Gastroesophageal sphincter (tissue), 4 donors: ENCODE data around the gene CENATAC. TPM values are rescaled to one million over a fixed set of nuclear protein-coding genes. Genes with fewer than 3 reads are reported as not detected.

Experiments
- ATAC-seq: fragments of 150-250 bp; one replicate; pipeline ENCODE4 v1.9.1; 2016; ENCODE audit warnings: mild to moderate bottlenecking, moderate library complexity
- H3K27ac ChIP-seq, 4 donors: fragments of 200-600 bp; sonication (generic) in 3 of 4; 1 replicate in 3 of 4; 2 replicates in 1 of 4; pipeline ENCODE4 v1.5.1; 2016 to 2019
- H3K27me3 ChIP-seq: fragments of 200-600 bp; sonication (generic); one replicate; pipeline ENCODE4 v1.5.1; 2019
- H3K36me3 ChIP-seq, 2 donors: fragments of 200-600 bp; sonication (generic); one replicate each; pipeline ENCODE4 v1.5.1; 2019; ENCODE audit warnings: control low read depth in 1 of 2
- H3K4me1 ChIP-seq, 3 donors: fragments of 200-600 bp; sonication (generic); 1 replicate in 2 of 3; 2 replicates in 1 of 3; pipeline ENCODE4 v1.5.1; 2016 to 2019; ENCODE audit warnings: control low read depth in 2 of 3
- H3K4me3 ChIP-seq, 2 donors: fragments of 200-600 bp; sonication (generic); one replicate each; pipeline ENCODE4 v1.5.1; 2019; ENCODE audit warnings: mild to moderate bottlenecking in 1 of 2, moderate library complexity in 1 of 2
- H3K9me3 ChIP-seq, 3 donors: fragments of 200-600 bp; sonication (generic); one replicate each; pipeline ENCODE4 v1.5.1; 2017 to 2019; ENCODE audit warnings: control low read depth in 2 of 3
- CTCF ChIP-seq, 4 experiments: fragments of 200-600 bp in 2 of 4; fragments of 450-650 bp in 2 of 4; sonication (generic) in 1 of 4; IDR thresholded peaks; one replicate each; pipeline ENCODE4 v1.5.1; 2017 to 2019; ENCODE audit warnings: antibody characterized with exemption in 4 of 4, mild to moderate bottlenecking in 2 of 4, moderate library complexity in 2 of 4
- EP300 ChIP-seq: sonication (generic); formaldehyde crosslinking; IDR thresholded peaks from one replicate; pipeline ENCODE4 v1.6.1; 2017; ENCODE audit warnings: antibody characterized with exemption, mild to moderate bottlenecking
- POLR2A ChIP-seq, 2 donors: fragments of 450-650 bp; IDR thresholded peaks; one replicate each; pipeline ENCODE4 v1.6.1; 2017; ENCODE audit warnings: antibody characterized with exemption in 2 of 2, mild to moderate bottlenecking in 2 of 2, moderate library complexity in 1 of 2
- POLR2AphosphoS5 ChIP-seq: sonication (generic); formaldehyde crosslinking; IDR thresholded peaks from one replicate; pipeline ENCODE4 v1.6.1; 2017; ENCODE audit warnings: antibody characterized with exemption
- WGBS, 2 donors: methylation state at CpG; one replicate each; pipeline ENCODE4 v1.1.5; 2018; ENCODE audit warnings: low coverage in 1 of 2; 5-methylcytosine and 5-hydroxymethylcytosine counted together
- total RNA-seq, 4 donors: library from RNA; depleted of rRNA; stranded (reverse); fragments of >200 nt; gene quantifications; one replicate each; pipeline ENCODE4 v1.1.0, GENCODE V29; 2016

CENATAC gene
- total RNA-seq, 4 donors from 2014 or later: 5.8 to 90.3 (median 40.0) TPM

- no peaks in the 10 kb centered on the region for H3K9me3 ChIP-seq
- no peak for ATAC-seq
- TF ChIP-seq CTCF (IDR thresholded peaks at IDR 0.05) (no peak), EP300 (no peak), POLR2A (IDR thresholded peaks at IDR 0.05) (no peak), POLR2AphosphoS5 (no peak)
- no peak overlapping the region for H3K27ac ChIP-seq
- no peak overlapping the region for H3K4me3 ChIP-seq
- 50 to 72% methylated on average over 1 to 5 of the region's 6 CpGs for WGBS, 2 donors
- H3K36me3 ChIP-seq: peaks cover 0 to 55% of the 10 kb centered on the region in 2 donors
- H3K4me1 ChIP-seq: no peaks in the 10 kb centered on the region
- no peaks in the 10 kb centered on the region for H3K27me3 ChIP-seq
Observed at GRCh38 chr11:119044708-119045107, 46.8 kb downstream of the CENATAC start.

- Histone ChIP-seq H3K27ac (no peak overlapping the region), H3K27me3 (no peaks in the 10 kb centered on the region), H3K36me3 (peaks cover 0 to 72% of the 10 kb centered on the region in 2 donors), H3K4me1 (no peaks in the 10 kb centered on the region), H3K4me3 (no peak overlapping the region), H3K9me3 (no peaks in the 10 kb centered on the region)
- no peak for TF ChIP-seq POLR2AphosphoS5
- no CpG with 5 or more reads among the region's 6 CpGs for WGBS, 2 donors
- ATAC-seq: no peak
Observed at GRCh38 chr11:119046489-119046888, 48.6 kb downstream of the CENATAC start.

GRCh38 chr11:119047205-119047604 lies 49.3 kb downstream of the CENATAC start:
- Histone ChIP-seq H3K27me3 (no peaks in the 10 kb centered on the region), H3K9me3 (no peaks in the 10 kb centered on the region), H3K36me3 (peaks cover 0 to 79% of the 10 kb centered on the region in 2 donors), H3K4me1 (no peaks in the 10 kb centered on the region), H3K4me3 (no peak overlapping the region), H3K27ac (no peak overlapping the region)
- 89 to 92% methylated on average over 1 to 4 of the region's 6 CpGs for WGBS, 2 donors
- no peak for TF ChIP-seq POLR2AphosphoS5
- TF ChIP-seq POLR2A (IDR thresholded peaks at IDR 0.05): no peak
- no peak for TF ChIP-seq EP300
- no peak for TF ChIP-seq CTCF (IDR thresholded peaks at IDR 0.05)
- no peak for ATAC-seq

- 87 to 89% methylated on average over 7 to 8 of the region's 9 CpGs for WGBS, 2 donors
Observed at GRCh38 chr11:119048644-119049043, 50.7 kb downstream of the CENATAC start.

GRCh38 chr11:119049081-119049480 lies 51.1 kb downstream of the CENATAC start:
- WGBS, 2 donors: no CpG with 5 or more reads among the region's 7 CpGs
- H3K4me3 ChIP-seq: no peak overlapping the region
- no peaks in the 10 kb centered on the region for H3K27me3 ChIP-seq
- no peak for ATAC-seq
- TF ChIP-seq EP300 (no peak), POLR2A (IDR thresholded peaks at IDR 0.05) (no peak), POLR2AphosphoS5 (no peak), CTCF (IDR thresholded peaks at IDR 0.05) (no peak)
- H3K4me1 ChIP-seq: no peaks in the 10 kb centered on the region
- no peak overlapping the region for H3K27ac ChIP-seq
- no peaks in the 10 kb centered on the region for H3K9me3 ChIP-seq
- peaks cover 0 to 98% of the 10 kb centered on the region in 2 donors for H3K36me3 ChIP-seq

More at GRCh38 chr11:119048644-119049043, 50.7 kb downstream of the CENATAC start:
- H3K4me3 ChIP-seq: no peak overlapping the region
- no peaks in the 10 kb centered on the region for H3K27me3 ChIP-seq
- TF ChIP-seq CTCF (IDR thresholded peaks at IDR 0.05) (no peak), EP300 (no peak), POLR2AphosphoS5 (no peak), POLR2A (IDR thresholded peaks at IDR 0.05) (no peak)
- no peaks in the 10 kb centered on the region for H3K4me1 ChIP-seq
- peaks cover 0 to 94% of the 10 kb centered on the region in 2 donors for H3K36me3 ChIP-seq
- no peaks in the 10 kb centered on the region for H3K9me3 ChIP-seq
- H3K27ac ChIP-seq: no peak overlapping the region
- ATAC-seq: no peak
